ENCODE results near the gene TMEM182. TPM values are rescaled to one million over a fixed set of nuclear protein-coding genes. Genes with fewer than 3 reads are reported as not detected.

Gene TMEM182
- total RNA-seq, 6 experiments from 2014 or later: 1.2 to 5.9 (median 2.3) TPM

GRCh38 chr2:102778260-102778659 is 16.4 kb downstream of the TMEM182 start:
- no peak for TF ChIP-seq CTCF (IDR thresholded peaks at IDR 0.05)
- no peak for TF ChIP-seq POLR2A (IDR thresholded peaks at IDR 0.05)
- Histone ChIP-seq H3K27me3 (no peaks in the 10 kb centered on the region), H3K27ac (no peak overlapping the region), H3K4me3 (no peak overlapping the region), H3K4me1 (no peaks in the 10 kb centered on the region), H3K36me3 (no peaks in the 10 kb centered on the region), H3K9me3 (no peaks in the 10 kb centered on the region)
- WGBS (ENCODE audit: insufficient coverage, low coverage, low lambda C conversion rate, missing lambda C conversion rate): 100% methylated on average over 1 of the region's 1 CpG
- intact Hi-C loops (cut with DNase I): no loop called here
- DNase-seq (no peak), ATAC-seq (no peak)

- Histone ChIP-seq H3K36me3 (no peaks in the 10 kb centered on the region), H3K4me3 (no peak overlapping the region), H3K27ac (no peak overlapping the region), H3K9me3 (no peaks in the 10 kb centered on the region), H3K27me3 (no peaks in the 10 kb centered on the region), H3K4me1 (no peaks in the 10 kb centered on the region)
- DNase-seq (no peak), ATAC-seq (no peak)
- TF ChIP-seq CTCF (IDR thresholded peaks at IDR 0.05): no peak
- TF ChIP-seq POLR2A (IDR thresholded peaks at IDR 0.05): no peak
- WGBS (ENCODE audit: insufficient coverage, low coverage, low lambda C conversion rate, missing lambda C conversion rate): 91% methylated on average over 1 of the region's 1 CpG
- intact Hi-C loops (cut with DNase I): no loop called here
Measured at GRCh38 chr2:102780467-102780866, 18.6 kb downstream of the TMEM182 start.

- intact Hi-C loops (cut with DNase I): no loop called here
- ATAC-seq (no peak), DNase-seq (no peak)
- Histone ChIP-seq H3K4me1 (no peaks in the 10 kb centered on the region), H3K4me3 (no peak overlapping the region), H3K36me3 (no peaks in the 10 kb centered on the region), H3K27me3 (no peaks in the 10 kb centered on the region), H3K9me3 (no peaks in the 10 kb centered on the region), H3K27ac (no peak overlapping the region)
- WGBS (ENCODE audit: insufficient coverage, low coverage, low lambda C conversion rate, missing lambda C conversion rate): 100% methylated on average over 2 of the region's 2 CpGs
- TF ChIP-seq CTCF (IDR thresholded peaks at IDR 0.05): no peak
- no peak for TF ChIP-seq POLR2A (IDR thresholded peaks at IDR 0.05)
Measured at GRCh38 chr2:102782187-102782586, 20.4 kb downstream of the TMEM182 start.

GRCh38 chr2:102782933-102783332 is 21.1 kb downstream of the TMEM182 start:
- no peak for ATAC-seq
- intact Hi-C loops (cut with DNase I): no loop called here
- Histone ChIP-seq H3K27me3 (no peaks in the 10 kb centered on the region), H3K36me3 (no peaks in the 10 kb centered on the region), H3K9me3 (no peaks in the 10 kb centered on the region), H3K4me1 (no peaks in the 10 kb centered on the region), H3K27ac (no peak overlapping the region), H3K4me3 (no peak overlapping the region)
- no peak for DNase-seq
- no peak for TF ChIP-seq CTCF (IDR thresholded peaks at IDR 0.05)
- no peak for TF ChIP-seq POLR2A (IDR thresholded peaks at IDR 0.05)
- WGBS (ENCODE audit: insufficient coverage, low coverage, low lambda C conversion rate, missing lambda C conversion rate): 52% methylated on average over 1 of the region's 1 CpG
